Measurements from ENCODE around the gene GZF1.

The GZF1 gene

GRCh38 chr20:23361476-23362391 is at the start of gene GZF1:
GZF1 (plus strand) TSS chr20:23362182; CDS start chr20:23364384, 2,202 bp downstream.
- DNase-seq (ENCODE audit: low read depth in 2 of 2) = peak; percentile 96 to 99

DNA sequence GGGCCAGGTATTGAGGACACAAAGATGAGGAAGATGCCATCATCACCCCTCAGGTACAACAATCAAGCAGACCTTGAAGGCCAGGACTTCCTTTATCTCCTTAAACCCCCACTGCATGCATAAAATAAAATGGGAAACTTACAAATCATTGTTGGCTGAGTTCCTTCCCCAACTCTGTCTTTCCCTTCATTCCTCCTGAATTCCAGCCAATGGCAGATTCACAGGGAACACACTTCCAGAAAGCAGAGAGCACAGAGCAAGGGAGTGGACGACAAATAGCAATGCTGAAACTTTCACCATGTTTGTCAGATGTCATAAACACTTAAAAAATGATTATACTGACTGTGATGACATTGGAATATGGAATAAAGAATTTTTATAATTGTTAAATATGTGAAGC is 48.7 kb upstream of the GZF1 start:
- no peak for DNase-seq (ENCODE audit: low read depth in 2 of 2)

GRCh38 chr20:23314699-23315098 is 47.3 kb upstream of the GZF1 start:
- DNase-seq (ENCODE audit: low read depth in 2 of 2) = no peak

DNA sequence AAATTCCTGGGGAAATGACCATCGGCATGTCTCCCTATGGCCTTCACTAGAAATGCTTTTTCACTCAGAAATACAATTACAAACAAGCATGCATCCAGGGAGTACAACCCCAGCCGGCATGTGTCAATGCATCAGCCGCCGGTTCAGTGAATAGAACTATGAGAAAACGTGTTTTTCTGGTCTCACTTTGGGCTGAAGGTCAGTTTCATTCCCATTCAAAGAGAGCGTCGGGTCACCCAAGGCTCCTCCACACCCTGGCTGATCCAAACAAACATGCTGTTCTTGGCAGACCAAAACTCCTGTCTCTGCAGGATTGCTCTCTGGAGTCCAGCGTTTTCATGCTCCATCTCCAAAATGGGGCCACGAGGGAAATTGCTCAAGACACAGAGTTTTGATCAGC is 46.9 kb upstream of the GZF1 start:
- DNase-seq (ENCODE audit: low read depth in 2 of 2) = no peak

DNA sequence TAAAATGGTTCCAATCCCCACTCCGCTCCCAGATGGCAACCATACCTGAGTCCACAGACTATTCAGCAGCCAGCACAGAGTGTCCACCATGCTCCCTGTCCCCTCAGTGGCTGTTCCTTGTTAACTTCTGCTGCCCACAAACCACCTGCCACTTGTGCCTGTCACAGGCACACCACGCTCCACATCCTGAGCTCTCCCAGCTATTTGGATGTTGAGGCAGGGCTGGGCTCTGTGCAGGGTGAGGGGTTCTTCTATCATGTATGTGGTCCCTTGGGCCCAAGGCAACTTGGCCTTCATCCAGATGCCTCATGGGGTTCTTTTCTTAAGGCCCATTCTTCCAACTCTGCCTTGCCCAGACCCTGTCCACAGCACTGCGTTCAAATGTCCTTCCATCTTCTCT is 45.4 kb upstream of the GZF1 start:
- no peak for DNase-seq (ENCODE audit: low read depth in 2 of 2)

DNA sequence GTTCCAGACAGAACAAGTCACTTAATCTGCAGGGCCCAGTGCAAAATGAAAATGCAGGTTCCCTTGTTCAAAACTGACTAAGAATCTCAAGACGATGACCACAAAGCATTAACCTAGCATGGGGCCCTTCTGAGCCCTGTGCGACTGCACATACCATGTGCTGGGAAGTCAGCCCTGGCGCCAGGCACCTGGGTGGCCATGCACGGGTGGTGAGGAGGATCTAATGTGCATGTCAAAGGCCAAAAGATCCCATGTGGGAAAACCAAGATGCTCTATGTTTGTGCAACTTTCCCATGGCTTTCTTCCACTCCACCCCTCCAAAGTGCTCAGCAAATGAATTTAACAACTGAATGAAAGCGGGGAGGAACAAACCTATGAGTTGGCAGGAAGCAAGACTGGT is 44.9 kb upstream of the GZF1 start:
- no peak for DNase-seq (ENCODE audit: low read depth in 2 of 2)

DNA sequence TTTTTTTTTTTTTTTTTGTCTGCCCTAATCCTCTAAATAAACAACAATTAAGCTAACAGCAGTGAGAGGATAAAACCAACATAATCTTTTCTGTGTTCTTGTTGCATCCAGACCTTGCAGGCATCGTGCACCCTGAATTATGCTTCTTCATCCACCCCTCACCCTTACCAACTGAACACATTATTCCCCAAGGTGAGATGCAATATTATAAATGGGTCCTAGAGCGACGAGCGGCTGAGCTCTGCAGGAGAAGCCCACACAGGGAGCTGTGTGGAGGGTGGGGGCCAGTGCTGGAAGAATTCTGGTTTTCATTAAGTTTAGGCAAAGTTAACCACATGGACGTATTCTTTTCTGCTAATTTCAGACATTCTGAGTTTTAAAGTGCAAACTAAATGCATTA is 43.6 kb upstream of the GZF1 start:
- DNase-seq (ENCODE audit: low read depth in 2 of 2) = no peak

- DNase-seq (ENCODE audit: low read depth in 2 of 2) = no peak
Measured at GRCh38 chr20:23320317-23320716, 41.7 kb upstream of the GZF1 start.

DNA sequence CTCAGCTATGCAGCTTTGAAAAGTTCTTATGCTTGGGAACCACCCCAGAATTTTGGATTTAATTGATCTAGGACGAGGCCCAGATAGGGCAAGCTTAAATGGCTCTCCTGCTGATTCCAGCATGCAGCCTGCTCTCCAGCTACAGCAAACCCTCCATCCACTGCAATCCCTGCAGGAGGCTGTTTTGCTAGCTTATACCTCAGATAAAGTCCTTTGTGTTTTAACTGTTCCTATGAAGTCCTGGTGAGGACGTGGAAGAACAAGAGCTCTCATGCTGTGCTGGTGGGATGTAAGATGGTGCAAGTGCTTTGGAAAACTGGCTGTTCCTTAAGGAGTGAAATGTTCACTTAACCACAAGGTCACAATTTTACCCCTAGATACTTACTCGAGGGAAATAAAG is 36.9 kb upstream of the GZF1 start:
- no peak for DNase-seq (ENCODE audit: low read depth in 2 of 2)

DNA sequence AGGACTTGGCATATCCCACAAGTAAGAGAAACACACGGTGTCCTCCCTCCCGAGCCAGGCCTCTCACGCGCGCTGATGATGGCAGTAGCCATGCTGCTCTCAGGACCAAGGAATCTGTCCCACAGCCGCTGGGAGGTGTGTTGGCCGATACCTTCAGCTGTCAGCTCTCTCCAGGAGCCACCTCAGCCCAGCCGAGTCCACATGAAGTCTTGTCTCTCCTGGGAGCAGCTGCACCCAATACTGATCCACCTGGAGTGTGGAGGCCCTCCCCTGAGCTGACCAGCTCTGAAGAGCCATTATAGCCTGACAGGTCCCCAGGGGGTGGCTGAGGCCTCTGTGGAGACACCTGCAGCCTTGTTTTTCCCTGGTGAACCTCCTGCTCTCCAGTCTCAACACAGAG is 35.2 kb upstream of the GZF1 start:
- DNase-seq (ENCODE audit: low read depth in 2 of 2) = no peak

- no peak for DNase-seq (ENCODE audit: low read depth in 2 of 2)
Measured at GRCh38 chr20:23327617-23328333, 34.2 kb upstream of the GZF1 start.

GRCh38 chr20:23331450-23332350 is 30.3 kb upstream of the GZF1 start:
- DNase-seq (ENCODE audit: low read depth in 2 of 2) = no peak

- DNase-seq (ENCODE audit: low read depth in 2 of 2) = no peak
Measured at GRCh38 chr20:23332467-23332866, 29.5 kb upstream of the GZF1 start.

GRCh38 chr20:23334111-23334510 is 27.9 kb upstream of the GZF1 start:
- no peak for DNase-seq (ENCODE audit: low read depth in 2 of 2)

DNA sequence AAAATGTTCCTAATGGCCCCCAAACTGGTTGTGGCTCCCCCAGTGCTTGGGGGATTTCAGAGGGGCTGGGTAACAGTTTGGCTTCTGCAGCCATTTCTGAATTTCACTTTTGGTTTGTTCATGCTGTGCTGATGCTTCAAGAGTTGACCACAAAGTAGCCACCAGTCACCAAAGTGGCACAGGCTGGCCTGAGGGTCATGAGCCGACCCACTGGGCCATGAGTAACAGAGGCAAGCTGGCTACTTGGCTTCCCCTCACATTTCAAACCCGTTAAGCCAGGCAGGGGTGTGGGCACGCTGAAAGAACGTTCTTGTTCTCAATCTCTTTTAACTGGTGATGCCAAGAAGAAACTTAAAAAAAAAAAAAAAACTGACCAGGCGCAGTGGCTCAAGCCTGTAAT is 26.5 kb upstream of the GZF1 start:
- DNase-seq (ENCODE audit: low read depth in 2 of 2) = no peak

- no peak for DNase-seq (ENCODE audit: low read depth in 2 of 2)
Measured at GRCh38 chr20:23336476-23336875, 25.5 kb upstream of the GZF1 start.

- DNase-seq (ENCODE audit: low read depth in 2 of 2) = no peak
Measured at GRCh38 chr20:23337312-23337711, 24.7 kb upstream of the GZF1 start.

- DNase-seq (ENCODE audit: low read depth in 2 of 2) = no peak
Measured at GRCh38 chr20:23339986-23340385, 22.0 kb upstream of the GZF1 start.

DNA sequence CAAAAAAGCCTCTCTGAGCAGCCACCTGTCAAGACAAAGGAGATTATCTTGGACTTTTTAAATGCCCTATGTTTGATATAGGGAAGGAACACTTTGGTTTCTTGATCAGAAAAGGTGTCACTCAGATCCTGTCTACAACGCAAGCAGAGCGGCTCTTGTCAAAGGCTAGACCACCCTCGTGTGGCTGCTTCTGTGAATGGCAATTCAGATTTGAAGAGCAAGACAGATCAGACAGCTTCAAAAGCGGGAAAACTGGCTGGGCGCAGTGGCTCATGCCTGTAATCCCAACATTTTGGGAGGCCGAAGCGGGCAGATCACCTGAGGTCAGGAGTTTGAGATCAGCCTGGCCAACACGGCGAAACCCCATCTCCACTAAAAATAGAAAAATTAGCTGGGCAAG is 21.5 kb upstream of the GZF1 start:
- DNase-seq (ENCODE audit: low read depth in 2 of 2) = no peak

GRCh38 chr20:23341073-23341472 is 20.9 kb upstream of the GZF1 start:
- no peak for DNase-seq (ENCODE audit: low read depth in 2 of 2)

DNA sequence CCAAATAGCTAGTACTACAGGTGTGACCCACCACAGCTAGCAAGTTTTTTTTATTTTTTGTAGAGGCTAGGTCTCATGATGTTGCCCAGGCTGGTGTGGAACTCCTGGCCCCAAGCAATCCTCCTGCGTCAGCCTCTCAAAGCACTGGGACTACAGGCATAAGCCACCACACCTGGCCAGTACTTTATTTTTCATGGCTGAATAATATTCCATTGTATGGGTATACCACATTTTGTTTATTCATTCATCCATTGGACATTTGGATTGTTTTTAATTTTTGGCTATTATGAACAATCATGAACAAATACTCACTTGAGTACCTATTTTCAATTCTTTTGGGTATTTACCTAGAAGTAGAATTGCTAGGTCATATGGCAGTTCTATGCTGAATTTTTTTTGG is 18.4 kb upstream of the GZF1 start:
- DNase-seq (ENCODE audit: low read depth in 2 of 2) = no peak

GRCh38 chr20:23344336-23344735 is 17.6 kb upstream of the GZF1 start:
- DNase-seq (ENCODE audit: low read depth in 2 of 2) = no peak

Data from stimulated activated CD8-positive, alpha-beta memory T cell treated with anti-CD3 and anti-CD28 coated beads, Interleukin-7, amount 100 ng/mL, for 1 hour (primary cell).